ENCODE data around the gene CCR6. TPM values are rescaled to one million over a fixed set of nuclear protein-coding genes. Genes with fewer than 3 reads are reported as not detected.

Gene CCR6
- total RNA-seq, 4 donors from 2014 or later = 0.23 to 2.4 (median 0.57) TPM; not detected in 1

GRCh38 chr6:167141667-167142432 is 19.0 kb downstream of the CCR6 start:
- DNase-seq = no peak
- intact Hi-C loops (cut with DNase I) = loop anchor here (5.0 kb wide), 1 partner anchor 355 kb away; no protein-coding TSS in a partner anchor
- no peak overlapping the region for H3K27ac ChIP-seq
- no peaks in the 10 kb centered on the region for H3K9me3 ChIP-seq
- 38 to 47% methylated on average over 17 to 18 of the region's 18 CpGs for WGBS, 2 donors
- peaks cover 0 to 7% (median 0%) of the 10 kb centered on the region in 3 donors for H3K4me1 ChIP-seq
- no peak overlapping the region for H3K4me3 ChIP-seq
- peaks cover 0 to 58% (median 0%) of the 10 kb centered on the region in 4 donors for H3K27me3 ChIP-seq
- TF ChIP-seq CTCF (IDR thresholded peaks at IDR 0.05) (peak; percentile 47 to 75 (median 64)), POLR2A (IDR thresholded peaks at IDR 0.05) (no peak)
- no peaks in the 10 kb centered on the region for H3K36me3 ChIP-seq

DNA sequence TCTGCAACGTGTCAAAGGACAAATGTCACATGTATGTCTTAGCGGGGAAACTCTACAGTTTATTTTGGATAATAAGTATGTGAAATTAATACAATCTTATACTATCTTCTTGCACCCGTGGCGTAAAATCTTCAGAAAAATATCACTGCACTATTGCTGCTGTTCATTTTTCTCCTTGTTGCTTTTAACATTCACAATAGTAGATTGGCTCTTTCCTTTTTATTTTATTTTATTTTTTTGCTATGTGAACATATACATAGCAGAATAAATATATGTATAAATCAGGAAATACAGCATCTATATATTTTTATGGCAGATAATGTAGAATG is 19.5 kb downstream of the CCR6 start:
- WGBS, 2 donors = 27 to 29% methylated on average over 4 of the region's 4 CpGs

GRCh38 chr6:167143041-167143440 is 20.1 kb downstream of the CCR6 start:
- TF ChIP-seq CTCF (IDR thresholded peaks at IDR 0.05) = no peak
- no peak for TF ChIP-seq POLR2A (IDR thresholded peaks at IDR 0.05)
- Histone ChIP-seq H3K27ac (no peak overlapping the region), H3K4me1 (peaks cover 0 to 13% (median 0%) of the 10 kb centered on the region in 3 donors), H3K27me3 (peaks cover 0 to 65% (median under 1%) of the 10 kb centered on the region in 4 donors), H3K36me3 (no peaks in the 10 kb centered on the region), H3K9me3 (no peaks in the 10 kb centered on the region), H3K4me3 (no peak overlapping the region)
- no peak for DNase-seq
- intact Hi-C loops (cut with DNase I) = loop anchor here (5.0 kb wide), 1 partner anchor 356 kb away; no protein-coding TSS in a partner anchor
- WGBS, 2 donors = 86 to 87% methylated on average over 2 to 9 of the region's 9 CpGs

More for the DNA sequence above, 19.5 kb downstream of the CCR6 start:
- H3K36me3 ChIP-seq = no peaks in the 10 kb centered on the region
- DNase-seq = no peak
- TF ChIP-seq POLR2A (IDR thresholded peaks at IDR 0.05) (no peak), CTCF (IDR thresholded peaks at IDR 0.05) (peak in 1 of 6 experiments; percentile 19)
- intact Hi-C loops (cut with DNase I) = loop anchor here (5.0 kb wide), 1 partner anchor 355 kb away; no protein-coding TSS in a partner anchor
- no peak overlapping the region for H3K27ac ChIP-seq
- peaks cover 0 to 59% (median 0%) of the 10 kb centered on the region in 4 donors for H3K27me3 ChIP-seq
- H3K4me3 ChIP-seq = no peak overlapping the region
- H3K9me3 ChIP-seq = no peaks in the 10 kb centered on the region
- H3K4me1 ChIP-seq = peaks cover 0 to 12% (median 0%) of the 10 kb centered on the region in 3 donors

DNA sequence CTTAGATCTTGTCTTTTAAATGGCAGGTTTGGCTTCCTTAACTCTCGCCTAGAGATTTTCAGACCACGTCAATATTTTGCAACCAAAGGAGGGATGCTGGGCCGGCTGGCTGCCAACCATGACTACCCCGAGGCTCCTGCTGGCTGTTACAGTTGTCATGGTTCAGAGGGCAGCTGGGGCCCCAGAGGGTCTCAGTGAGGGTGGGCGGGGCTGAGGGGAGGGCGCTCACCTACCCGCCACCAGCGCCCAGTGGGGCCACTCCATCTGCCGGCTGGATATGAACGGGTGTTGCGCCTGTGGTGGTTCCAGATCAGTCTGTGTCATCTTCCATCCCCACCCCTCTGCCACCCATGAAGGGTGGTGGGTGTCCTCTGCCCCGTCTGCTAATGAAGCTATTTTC is 22.6 kb downstream of the CCR6 start:
- peaks cover 0 to 86% (median 2%) of the 10 kb centered on the region in 4 donors for H3K27me3 ChIP-seq
- DNase-seq = no peak
- no peaks in the 10 kb centered on the region for H3K9me3 ChIP-seq
- H3K4me3 ChIP-seq = no peak overlapping the region
- WGBS, 2 donors = 80 to 88% methylated on average over 6 to 9 of the region's 12 CpGs
- intact Hi-C loops (cut with DNase I) = no loop called here
- no peak overlapping the region for H3K27ac ChIP-seq
- TF ChIP-seq POLR2A (IDR thresholded peaks at IDR 0.05) (no peak), CTCF (IDR thresholded peaks at IDR 0.05) (no peak)
- H3K36me3 ChIP-seq = no peaks in the 10 kb centered on the region
- H3K4me1 ChIP-seq = peaks cover 0 to 13% (median 0%) of the 10 kb centered on the region in 3 donors

GRCh38 chr6:167146135-167146534 is 23.2 kb downstream of the CCR6 start:
- intact Hi-C loops (cut with DNase I) = no loop called here
- no peaks in the 10 kb centered on the region for H3K36me3 ChIP-seq
- H3K9me3 ChIP-seq = no peaks in the 10 kb centered on the region
- 52 to 69% methylated on average over 15 of the region's 15 CpGs for WGBS, 2 donors
- TF ChIP-seq POLR2A (IDR thresholded peaks at IDR 0.05) (no peak), CTCF (IDR thresholded peaks at IDR 0.05) (no peak)
- peaks cover 0 to 13% (median 0%) of the 10 kb centered on the region in 3 donors for H3K4me1 ChIP-seq
- H3K27ac ChIP-seq = no peak overlapping the region
- DNase-seq = no peak
- H3K4me3 ChIP-seq = no peak overlapping the region
- peaks cover 0 to 81% (median 2%) of the 10 kb centered on the region in 4 donors for H3K27me3 ChIP-seq
